ENCODE measurements around the gene MED23. TPM values are rescaled to one million over a fixed set of nuclear protein-coding genes. Genes with fewer than 3 reads are reported as not detected.

Gene MED23
- total RNA-seq, 2 donors from 2014 or later, result 10.5 to 11.7 TPM

DNA sequence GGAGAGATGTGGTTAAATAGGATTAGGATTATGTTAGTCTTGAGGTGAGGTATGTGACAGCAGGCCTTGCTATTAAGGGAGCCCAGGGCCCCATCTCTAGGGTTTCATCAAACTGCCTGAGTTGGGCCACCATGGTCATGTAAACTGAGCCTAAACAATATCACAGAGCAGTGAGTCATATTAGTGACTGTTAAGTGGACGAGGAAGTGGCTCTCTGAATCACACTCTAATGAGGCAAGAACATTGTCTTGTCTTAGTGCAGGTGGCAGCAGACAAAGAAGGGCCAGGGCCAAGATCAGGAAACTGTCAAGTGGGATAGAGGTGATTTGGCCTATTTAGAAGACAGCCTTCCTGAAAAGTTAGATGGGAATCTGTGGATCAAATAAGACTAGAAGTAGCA, 32.2 kb upstream of the MED23 start:
- Histone ChIP-seq H3K27ac (no peak overlapping the region), H3K4me1 (no peaks in the 10 kb centered on the region), H3K27me3 (no peaks in the 10 kb centered on the region), H3K4me3 (no peak overlapping the region), H3K36me3 (no peaks in the 10 kb centered on the region), H3K9me3 (no peaks in the 10 kb centered on the region)
- TF ChIP-seq, protein P1, sequence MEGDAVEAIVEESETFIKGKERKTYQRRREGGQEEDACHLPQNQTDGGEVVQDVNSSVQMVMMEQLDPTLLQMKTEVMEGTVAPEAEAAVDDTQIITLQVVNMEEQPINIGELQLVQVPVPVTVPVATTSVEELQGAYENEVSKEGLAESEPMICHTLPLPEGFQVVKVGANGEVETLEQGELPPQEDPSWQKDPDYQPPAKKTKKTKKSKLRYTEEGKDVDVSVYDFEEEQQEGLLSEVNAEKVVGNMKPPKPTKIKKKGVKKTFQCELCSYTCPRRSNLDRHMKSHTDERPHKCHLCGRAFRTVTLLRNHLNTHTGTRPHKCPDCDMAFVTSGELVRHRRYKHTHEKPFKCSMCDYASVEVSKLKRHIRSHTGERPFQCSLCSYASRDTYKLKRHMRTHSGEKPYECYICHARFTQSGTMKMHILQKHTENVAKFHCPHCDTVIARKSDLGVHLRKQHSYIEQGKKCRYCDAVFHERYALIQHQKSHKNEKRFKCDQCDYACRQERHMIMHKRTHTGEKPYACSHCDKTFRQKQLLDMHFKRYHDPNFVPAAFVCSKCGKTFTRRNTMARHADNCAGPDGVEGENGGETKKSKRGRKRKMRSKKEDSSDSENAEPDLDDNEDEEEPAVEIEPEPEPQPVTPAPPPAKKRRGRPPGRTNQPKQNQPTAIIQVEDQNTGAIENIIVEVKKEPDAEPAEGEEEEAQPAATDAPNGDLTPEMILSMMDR (IDR thresholded peaks at IDR 0.05), result no peak
- DNase-seq (ENCODE audit: low spot score), result no peak

DNA sequence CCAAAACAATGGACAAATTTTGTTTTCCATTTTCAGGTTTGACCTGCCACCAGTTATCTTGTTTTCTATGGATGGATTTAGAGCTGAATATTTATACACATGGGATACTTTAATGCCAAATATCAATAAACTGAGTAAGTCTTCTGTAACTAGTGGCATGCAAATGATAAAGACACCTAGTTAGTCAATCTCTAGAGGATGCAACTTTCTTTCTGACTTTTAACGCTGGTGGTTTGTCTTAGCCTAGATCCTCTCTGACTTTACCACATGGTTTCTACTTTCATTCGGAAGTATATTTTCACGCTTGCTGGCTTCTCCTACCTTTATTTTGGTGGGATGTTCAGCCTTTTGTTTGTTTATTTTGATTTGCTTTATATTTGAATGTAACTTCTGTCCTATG, 30.2 kb upstream of the MED23 start:
- no peaks in the 10 kb centered on the region for H3K36me3 ChIP-seq
- H3K27ac ChIP-seq, result no peak overlapping the region
- no peaks in the 10 kb centered on the region for H3K4me1 ChIP-seq
- TF ChIP-seq, protein P1 (IDR thresholded peaks at IDR 0.05), result no peak
- DNase-seq (ENCODE audit: low spot score), result no peak
- H3K9me3 ChIP-seq, result no peaks in the 10 kb centered on the region
- no peaks in the 10 kb centered on the region for H3K27me3 ChIP-seq
- H3K4me3 ChIP-seq, result no peak overlapping the region

DNA sequence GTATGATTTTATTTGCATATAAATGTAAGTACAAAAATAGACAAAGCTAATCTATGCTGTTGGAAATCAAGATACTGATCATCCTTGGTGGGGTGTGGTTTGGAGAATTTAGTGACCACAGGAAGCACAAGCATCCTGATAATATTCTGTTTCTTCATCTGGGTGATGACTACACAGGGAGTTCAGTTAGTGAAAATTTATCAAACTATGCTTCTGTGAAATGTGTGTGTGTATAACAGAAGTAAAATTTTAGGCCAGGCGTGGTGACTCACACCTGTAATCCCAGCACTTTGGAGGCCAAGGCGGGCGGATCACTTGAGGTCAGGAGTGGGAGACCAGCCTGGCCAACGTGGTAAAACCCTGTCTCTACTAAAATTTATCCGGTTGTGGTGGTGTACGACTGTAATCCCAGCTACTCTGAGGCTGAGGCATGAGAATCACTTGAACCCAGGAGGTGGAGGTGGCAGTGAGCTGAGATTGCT, 29.6 kb upstream of the MED23 start:
- Histone ChIP-seq H3K4me1 (no peaks in the 10 kb centered on the region), H3K36me3 (no peaks in the 10 kb centered on the region), H3K9me3 (no peaks in the 10 kb centered on the region), H3K27me3 (no peaks in the 10 kb centered on the region), H3K27ac (no peak overlapping the region), H3K4me3 (no peak overlapping the region)
- TF ChIP-seq, protein P1 (IDR thresholded peaks at IDR 0.05), result no peak
- DNase-seq (ENCODE audit: low spot score), result no peak

DNA sequence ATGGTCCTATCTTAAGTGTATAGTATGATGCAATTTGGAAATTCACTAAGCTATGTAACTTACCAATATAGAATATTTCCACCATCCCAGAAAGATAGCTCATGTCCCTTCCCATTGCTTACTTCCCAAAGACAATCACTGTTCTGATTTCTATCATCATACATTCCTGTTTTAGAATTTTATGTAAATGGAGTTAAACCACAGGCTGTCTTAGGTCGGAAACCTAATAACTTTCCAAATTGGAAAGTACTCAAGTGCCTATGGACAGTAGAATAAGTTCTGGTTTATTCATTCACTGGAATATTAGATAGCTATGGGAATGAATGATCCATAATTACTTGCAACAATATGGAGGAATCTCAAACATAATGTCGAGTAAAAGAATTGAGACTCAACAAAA, 29.2 kb upstream of the MED23 start:
- H3K36me3 ChIP-seq, result no peaks in the 10 kb centered on the region
- no peaks in the 10 kb centered on the region for H3K9me3 ChIP-seq
- no peak overlapping the region for H3K27ac ChIP-seq
- no peak for DNase-seq (ENCODE audit: low spot score)
- no peak overlapping the region for H3K4me3 ChIP-seq
- TF ChIP-seq, protein P1 (IDR thresholded peaks at IDR 0.05), result no peak
- no peaks in the 10 kb centered on the region for H3K27me3 ChIP-seq
- H3K4me1 ChIP-seq, result no peaks in the 10 kb centered on the region

DNA sequence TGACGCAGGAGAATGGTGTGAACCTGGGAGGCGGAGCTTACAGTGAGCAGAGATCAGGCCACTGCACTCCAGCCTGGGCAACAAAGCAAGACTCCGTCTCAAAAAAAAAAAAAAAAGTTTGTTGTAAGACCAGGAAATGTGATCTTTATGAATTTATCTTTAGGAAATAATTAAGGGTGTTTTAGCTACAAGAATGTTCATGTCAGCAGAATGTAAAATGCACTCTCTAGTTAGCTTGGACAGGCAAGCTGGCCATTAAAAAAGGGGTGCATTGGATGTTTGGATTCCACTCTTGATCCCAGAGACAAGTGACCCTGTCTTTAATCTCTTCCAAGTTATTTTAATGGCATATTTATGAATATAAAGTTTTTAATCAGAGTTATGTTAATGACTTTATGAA, 28.6 kb upstream of the MED23 start:
- Histone ChIP-seq H3K4me3 (no peak overlapping the region), H3K27me3 (no peaks in the 10 kb centered on the region), H3K36me3 (no peaks in the 10 kb centered on the region), H3K9me3 (no peaks in the 10 kb centered on the region), H3K27ac (no peak overlapping the region), H3K4me1 (no peaks in the 10 kb centered on the region)
- DNase-seq (ENCODE audit: low spot score), result no peak
- TF ChIP-seq, protein P1 (IDR thresholded peaks at IDR 0.05), result no peak

DNA sequence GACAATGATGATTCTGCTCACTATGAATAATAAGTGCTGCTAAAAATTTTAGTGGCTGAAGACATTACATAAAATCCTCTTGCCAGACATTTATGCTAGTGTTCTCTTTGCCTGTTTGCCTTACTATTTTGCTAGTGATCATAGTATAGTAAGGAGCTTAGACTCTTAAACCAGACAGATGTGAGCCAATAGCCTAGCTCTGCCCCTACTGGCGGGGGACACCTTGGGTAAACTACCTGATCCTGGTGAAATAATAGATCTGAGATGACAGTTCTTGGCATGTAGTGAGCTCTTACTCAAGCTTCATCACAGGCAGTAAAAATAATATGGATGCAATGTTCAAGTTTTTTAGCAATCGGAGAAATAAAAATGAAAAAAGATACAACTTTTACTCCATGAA, 27.9 kb upstream of the MED23 start:
- DNase-seq (ENCODE audit: low spot score), result no peak
- Histone ChIP-seq H3K27ac (no peak overlapping the region), H3K4me3 (no peak overlapping the region), H3K36me3 (no peaks in the 10 kb centered on the region), H3K4me1 (no peaks in the 10 kb centered on the region), H3K27me3 (no peaks in the 10 kb centered on the region), H3K9me3 (no peaks in the 10 kb centered on the region)
- TF ChIP-seq, protein P1 (IDR thresholded peaks at IDR 0.05), result no peak

Data from right atrium auricular region (tissue), 2 donors.